NCI-H2227 (cell line): ENCODE results near the gene PTPN1.
A peak's percentile ranks its signal among the peaks of the same experiment; 100 is the strongest.
"Not testable (repeated sequence)": the region's sequence is repeated elsewhere in the genome, so short reads cannot be mapped to it uniquely, and the experiment has no call there.

Experiments used
- DNase-seq: peaks from one replicate; lab custom pipeline; 2025; ENCODE audit not compliant: unreplicated experiment; lab: John Stamatoyannopoulos, UW

Gene PTPN1

GRCh38 chr20:50552979-50553378, 42.8 kb downstream of the PTPN1 start:
- no peak for DNase-seq

DNA sequence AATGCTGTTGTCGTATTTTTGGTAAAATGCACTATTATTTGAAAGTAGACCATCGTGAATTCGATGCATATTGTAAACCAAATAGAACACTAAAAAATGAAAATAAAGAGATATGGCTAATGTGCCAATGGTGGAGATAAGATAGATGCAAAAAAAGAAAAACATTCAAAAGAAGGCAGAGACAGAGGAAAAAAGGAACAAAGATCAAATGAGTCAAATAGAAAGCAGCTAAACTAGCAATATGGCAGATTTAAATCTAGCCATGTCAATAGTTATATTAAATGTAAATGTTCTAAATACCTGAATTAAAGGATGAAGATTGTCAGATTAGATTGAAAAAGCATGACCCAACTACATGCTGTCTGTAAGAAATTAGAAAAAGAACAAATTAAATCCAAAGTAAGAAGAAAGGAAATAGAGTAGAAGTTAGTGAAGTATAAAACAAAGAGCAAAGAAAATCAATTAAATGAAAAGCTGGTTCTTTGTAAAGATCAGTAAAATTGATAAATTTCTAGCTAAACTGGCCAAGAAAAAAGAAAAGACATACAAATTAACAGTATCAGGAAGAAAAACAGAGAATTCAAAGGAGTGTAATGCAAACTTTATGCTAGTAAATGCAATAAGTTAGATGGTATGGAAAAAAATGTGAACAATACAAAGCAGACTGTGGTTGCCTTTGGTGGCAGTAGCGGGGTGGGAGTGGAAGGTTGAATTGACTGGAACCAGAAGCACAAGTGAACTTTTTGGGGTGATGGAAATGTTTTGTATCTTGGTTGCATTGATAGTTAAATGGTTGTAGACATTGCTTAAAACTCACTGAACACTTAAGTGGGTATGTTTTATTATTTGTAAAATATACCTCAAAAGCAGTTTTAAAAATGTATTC, 44.8 kb downstream of the PTPN1 start:
- DNase-seq: no peak

GRCh38 chr20:50555662-50556061, 45.5 kb downstream of the PTPN1 start:
- DNase-seq: no peak

GRCh38 chr20:50557549-50558134, 47.5 kb downstream of the PTPN1 start:
- DNase-seq: no peak

GRCh38 chr20:50558483-50558925, 48.3 kb downstream of the PTPN1 start:
- DNase-seq: no peak

GRCh38 chr20:50559149-50559548, 49.0 kb downstream of the PTPN1 start:
- DNase-seq: no peak

DNA sequence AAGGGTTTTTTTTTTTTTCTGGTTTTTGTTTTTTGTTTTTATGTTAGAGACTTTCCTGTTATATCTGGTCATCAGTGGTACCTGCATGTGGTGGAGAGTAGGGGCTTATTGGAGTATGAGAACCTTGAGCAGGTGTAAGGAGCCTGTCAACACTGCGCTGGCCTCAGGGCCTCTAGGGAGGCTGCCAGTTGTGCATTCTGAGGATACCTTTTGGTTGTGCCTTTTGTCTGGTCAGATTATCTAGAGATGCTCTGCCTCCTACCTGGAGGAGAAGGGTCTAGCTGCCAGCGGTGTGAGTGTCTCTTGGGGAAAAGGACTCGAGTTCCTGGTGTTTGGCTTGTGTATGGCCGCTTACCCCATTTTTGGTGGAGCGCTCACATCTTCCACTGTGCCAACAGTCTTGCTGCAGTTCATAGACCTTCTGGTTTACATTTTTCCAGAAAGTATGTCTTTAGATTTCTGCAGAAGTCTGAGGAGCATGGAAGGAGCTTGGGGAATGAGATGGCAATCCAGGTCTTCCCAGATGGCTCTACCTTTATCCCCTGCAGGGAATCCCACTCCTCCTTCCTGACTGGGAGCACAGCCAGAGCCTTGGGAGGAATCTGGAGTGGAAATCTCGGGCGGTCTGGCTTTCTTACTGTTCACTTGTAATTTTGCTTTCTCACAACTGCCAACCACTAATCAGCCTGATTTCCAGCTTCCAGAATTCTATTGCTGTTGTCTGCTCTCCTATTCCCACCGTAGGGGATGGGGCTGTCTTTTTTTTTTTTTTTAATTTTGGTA, 49.9 kb downstream of the PTPN1 start:
- DNase-seq: no peak

DNA sequence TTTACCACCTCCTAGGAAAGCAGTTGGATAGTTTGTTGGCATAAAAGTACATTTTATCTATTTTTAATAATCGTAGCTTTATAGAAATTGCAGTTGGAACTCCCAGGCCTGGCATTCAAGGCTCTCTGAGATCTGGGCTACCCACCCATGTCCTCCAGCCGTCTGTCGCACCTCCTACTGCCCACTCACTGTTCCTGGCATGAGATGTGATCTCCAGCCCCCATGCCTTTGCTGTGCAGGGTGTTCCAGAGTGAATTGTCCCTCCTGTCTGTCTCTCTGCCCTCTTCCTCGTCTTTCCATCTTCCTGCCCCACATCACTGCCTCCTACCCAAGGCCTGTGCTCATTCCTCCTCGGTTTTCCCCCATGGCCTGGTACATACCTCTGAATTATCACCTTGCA, 50.7 kb downstream of the PTPN1 start:
- DNase-seq: no peak

GRCh38 chr20:50561379-50562078, 51.3 kb downstream of the PTPN1 start:
- peak; percentile 24 for DNase-seq

DNA sequence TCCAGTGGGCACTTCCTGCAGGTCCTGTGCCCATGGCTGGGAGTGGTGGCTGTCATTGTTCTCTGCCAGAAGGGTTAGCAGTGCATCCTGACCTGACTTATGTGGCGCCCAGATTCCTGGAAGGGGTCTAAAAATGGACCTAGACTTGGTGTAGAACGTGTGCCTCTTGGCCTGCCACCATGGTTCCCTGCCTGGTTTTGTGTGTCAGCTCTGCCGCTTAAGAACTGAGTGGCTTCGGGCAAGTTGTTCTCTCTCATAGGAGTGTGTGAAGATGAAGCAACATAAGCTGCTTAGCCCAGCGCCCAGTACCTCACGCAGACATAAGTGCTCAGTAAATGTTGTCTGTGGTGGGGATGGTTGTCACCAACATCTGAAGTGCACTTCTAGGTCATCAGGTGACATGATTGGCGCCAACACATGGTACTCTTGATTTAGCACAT, 52.1 kb downstream of the PTPN1 start:
- DNase-seq: no peak

- no peak for DNase-seq
Measured at GRCh38 chr20:50563133-50563944, 53.2 kb downstream of the PTPN1 start.

GRCh38 chr20:50565383-50565782, 55.2 kb downstream of the PTPN1 start:
- no peak for DNase-seq

DNA sequence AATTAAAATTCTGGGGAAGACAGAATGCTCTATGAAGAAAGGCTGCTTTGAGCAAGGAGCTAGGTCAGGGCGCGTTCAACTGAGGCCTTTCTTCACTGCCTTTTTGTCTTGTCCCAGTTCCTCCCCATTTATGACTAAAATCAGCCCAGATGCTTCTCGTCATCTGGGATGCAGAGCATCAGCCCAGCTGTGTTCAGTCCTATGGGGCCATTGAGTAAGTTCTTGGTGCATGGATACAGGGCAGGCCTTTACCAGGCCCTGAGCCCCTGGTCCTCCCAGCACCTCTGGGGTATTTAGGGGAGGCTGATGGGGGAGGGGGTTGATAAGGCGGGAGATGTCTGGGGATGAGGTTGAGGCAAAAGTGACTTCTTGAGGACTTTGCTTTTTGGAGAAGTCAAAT, 55.7 kb downstream of the PTPN1 start:
- no peak for DNase-seq

- DNase-seq: no peak
Measured at GRCh38 chr20:50567860-50568548, 57.8 kb downstream of the PTPN1 start.

DNA sequence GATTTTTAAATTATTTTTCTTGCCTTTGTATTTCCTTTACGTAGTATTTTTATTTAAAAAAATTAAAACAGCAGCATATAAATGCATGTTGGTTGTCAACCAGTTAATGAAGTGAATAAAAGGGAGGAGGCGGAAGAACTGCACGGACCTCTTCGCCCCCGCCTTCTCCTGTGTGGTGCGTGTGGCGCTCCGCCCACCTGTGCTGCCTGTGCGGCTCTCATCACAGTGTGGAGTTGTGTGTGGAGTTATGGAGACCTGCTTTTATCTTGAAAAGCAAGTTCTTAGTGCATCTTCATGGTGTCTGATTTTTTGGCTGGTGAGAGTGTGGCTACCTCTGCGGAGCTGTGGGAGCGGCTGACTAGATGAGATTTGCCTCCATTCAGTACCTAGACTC, 58.4 kb downstream of the PTPN1 start:
- no peak for DNase-seq

GRCh38 chr20:50569487-50569863, 59.3 kb downstream of the PTPN1 start:
- DNase-seq: not testable (repeated sequence)

DNA sequence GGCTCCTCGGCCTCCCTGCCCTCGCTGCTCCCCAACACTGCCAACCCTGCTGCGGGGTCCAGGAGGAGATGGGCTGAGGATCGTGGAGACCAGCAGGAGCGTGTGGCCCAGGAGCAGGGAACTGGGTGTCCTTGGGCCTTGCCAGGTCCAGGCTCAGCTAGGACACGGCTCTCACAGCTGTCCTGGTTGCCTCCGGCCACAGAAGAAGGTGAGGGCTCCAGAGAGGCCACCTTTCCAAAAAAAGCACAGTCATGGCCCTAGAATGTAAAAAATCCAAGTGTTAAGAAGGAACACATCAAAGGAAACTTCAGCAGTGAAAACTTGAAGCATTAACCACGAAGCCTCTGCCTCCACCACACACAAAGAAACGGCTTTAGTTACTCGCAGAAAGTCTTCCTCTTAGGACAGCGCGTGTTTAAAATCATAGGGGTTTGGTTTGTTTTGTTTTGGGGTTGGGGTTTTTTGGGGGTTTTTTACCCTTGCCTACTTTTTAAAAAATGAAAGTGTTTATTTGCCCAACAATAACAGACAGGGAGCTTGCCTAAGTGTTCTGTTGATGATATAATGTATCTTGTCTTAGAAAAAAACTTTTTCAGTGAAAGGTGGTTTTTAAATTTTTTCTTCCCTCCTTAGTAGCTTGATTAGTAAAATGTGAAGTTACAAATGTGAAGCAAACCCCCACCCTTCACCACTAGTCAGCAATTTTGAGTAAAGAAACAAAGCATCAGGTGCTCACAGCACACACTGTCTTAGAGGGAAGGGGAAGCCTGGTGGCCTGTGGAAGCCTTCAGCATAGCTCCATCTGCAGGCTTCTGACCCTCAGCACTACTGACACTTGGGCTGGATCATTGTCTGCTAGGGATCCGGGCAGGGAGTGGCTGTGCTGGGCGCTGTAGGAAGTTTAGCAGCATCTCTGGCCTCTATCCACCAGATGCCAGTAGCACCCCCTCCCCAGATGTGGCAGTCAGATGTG, 60.0 kb downstream of the PTPN1 start:
- DNase-seq: no peak

GRCh38 chr20:50571466-50571865, 61.3 kb downstream of the PTPN1 start:
- DNase-seq: no peak
